Measurements from ENCODE around the gene VPS51. TPM values are rescaled to one million over a fixed set of nuclear protein-coding genes. Genes with fewer than 3 reads are reported as not detected.
"Not testable (repeated sequence)": the region's sequence is repeated elsewhere in the genome, so short reads cannot be mapped to it uniquely, and the experiment has no call there.

Gene VPS51
- total RNA-seq, 1 donor from 2014 or later: 94.3 TPM

DNA sequence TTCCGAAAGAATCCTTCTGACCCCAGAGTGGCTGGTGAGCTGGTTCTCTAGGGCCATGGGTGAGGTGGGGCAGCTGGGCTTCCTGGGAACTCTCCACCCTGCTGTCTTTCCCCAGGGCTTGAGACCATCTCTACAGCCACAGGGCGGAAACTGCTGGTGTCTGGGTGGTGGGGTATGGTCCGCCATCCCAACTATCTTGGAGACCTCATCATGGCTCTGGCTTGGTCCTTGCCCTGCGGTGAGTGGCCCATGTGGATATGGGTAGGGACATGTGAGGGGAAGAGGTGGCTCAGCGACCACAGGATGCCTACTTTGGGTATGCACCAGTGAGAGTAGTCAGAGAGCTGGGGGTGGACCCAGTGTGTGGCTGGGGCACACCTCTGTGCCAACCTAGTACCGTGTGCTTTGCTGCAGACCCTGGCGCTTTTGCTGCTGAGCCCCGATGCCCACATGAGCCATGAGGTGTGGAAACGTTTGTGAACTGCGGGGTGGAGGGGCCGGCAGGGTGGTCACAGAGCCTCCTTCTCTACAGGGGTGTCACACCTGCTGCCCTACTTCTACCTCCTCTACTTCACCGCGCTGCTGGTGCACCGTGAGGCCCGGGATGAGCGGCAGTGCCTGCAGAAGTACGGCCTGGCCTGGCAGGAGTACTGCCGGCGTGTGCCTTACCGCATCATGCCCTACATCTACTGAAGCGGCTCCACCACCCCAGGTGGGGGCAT, 19.5 kb downstream of the VPS51 start:
- Mint-ChIP-seq H3K4me3 (peak overlapping the region; percentile 99), H3K4me1 (peaks cover 47% of the 10 kb centered on the region), H3K36me3 (ENCODE audit: low read depth) (peaks cover 6% of the 10 kb centered on the region), H3K27me3 (ENCODE audit: low read depth) (peaks cover 14% of the 10 kb centered on the region), H3K27ac (ENCODE audit: unreplicated experiment) (no peak overlapping the region), H3K9me3 (no peaks in the 10 kb centered on the region)
- DNase-seq (ENCODE audit: low read depth, low spot score): no peak
- TF ChIP-seq CTCF (conservative IDR thresholded peaks at IDR 0.05): no peak

DNA sequence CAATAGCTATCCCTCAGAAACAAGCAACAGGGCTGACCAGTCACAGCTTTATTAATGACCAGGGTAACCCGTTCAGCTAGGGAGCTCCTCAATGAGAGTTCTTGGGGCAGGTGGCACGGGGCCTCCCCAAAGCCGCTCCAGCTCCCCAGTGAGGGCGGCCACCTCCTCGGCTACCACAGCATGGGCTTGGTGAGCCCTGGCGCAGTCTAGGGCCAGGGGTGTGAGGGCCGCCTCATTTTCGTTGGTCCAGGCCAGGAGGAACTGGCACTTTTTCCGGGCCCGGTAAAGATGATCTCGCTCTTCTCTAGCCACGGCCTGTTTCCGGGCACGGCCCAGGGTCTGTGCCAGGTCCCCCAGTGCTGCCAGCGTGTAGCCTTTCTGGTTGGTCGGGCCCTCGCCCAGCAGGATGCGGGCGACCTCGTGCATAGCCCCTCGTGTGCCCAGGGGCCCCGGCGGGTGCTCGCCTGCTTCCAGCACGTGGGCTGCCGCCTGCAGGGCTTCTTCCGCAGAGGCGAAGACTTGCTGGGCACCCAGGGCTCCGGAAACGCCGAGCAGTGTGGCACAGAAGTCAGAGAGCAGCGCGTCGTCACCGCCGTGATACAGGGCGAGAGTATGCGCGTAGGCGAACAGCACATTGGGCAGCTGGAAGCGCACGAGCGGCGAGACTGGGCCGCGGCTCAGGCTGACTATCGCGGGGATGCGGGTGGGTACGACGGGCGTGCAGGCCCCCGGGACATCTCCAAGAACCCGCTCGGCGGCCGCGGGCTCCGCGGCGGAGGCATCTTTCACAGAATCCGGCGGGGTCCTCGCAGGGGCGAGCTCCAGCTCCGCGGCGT, 20.6 kb downstream of the VPS51 start:
- peaks cover 14% of the 10 kb centered on the region for H3K27me3 Mint-ChIP-seq (ENCODE audit: low read depth)
- H3K36me3 Mint-ChIP-seq (ENCODE audit: low read depth): peaks cover 9% of the 10 kb centered on the region
- H3K9me3 Mint-ChIP-seq: no peaks in the 10 kb centered on the region
- H3K27ac Mint-ChIP-seq (ENCODE audit: unreplicated experiment): peak overlapping the region; percentile 84
- no peak for DNase-seq (ENCODE audit: low read depth, low spot score)
- peaks cover 44% of the 10 kb centered on the region for H3K4me1 Mint-ChIP-seq
- TF ChIP-seq CTCF (conservative IDR thresholded peaks at IDR 0.05): no peak
- peak overlapping the region; percentile 99 for H3K4me3 Mint-ChIP-seq

DNA sequence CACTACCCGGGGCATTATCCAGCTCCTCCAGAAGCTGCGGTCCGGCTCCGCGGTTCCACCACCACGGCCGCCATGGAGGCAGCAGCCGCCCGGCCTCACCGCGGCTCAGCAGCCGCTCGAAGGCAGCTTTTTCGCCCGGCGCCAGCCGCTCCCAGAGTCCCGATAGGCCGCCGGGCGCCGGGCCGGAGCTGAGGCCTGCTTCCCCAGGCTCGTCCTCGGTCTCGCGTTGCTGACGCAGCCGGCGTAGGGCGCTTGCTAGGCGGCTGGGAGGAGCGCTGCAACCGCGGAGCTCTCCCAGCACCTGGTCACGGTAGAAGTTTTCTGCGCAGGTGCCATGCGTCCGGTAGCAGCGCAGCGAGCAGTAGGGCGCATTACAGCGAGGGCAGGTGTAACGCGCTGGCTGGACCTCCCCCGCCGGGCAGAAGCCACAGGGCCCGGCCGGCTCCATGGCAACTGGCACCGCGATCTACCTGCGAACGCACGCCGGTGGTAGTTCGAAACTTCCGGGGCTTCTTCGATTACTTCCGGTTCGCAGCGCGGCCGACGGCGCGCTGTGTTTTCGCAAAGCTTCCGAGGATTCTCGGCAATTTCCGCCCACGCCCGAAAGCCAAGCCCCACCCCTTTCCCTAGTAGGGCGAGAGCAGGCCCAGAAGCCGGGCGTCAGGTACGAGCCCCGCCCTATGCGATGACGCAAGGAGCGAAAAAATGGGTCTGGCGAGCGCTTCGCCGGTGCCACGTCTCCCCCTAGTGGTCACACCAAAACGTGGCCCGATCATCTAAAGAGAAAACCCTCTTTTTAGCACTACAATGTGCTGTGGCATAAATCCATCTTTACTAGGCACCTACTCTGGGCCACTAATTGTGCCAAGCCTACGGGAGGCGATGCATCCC, 21.4 kb downstream of the VPS51 start, which contains the start of gene ZNHIT2:
TSS of gene ZNHIT2 (minus strand) at position 496 of the 891 bp plus-strand sequence. CDS start at position 448, 48 bp downstream.
- Mint-ChIP-seq H3K36me3 (ENCODE audit: low read depth) (peaks cover 15% of the 10 kb centered on the region), H3K27ac (ENCODE audit: unreplicated experiment) (peak within 1 kb of the TSS; percentile 95), H3K9me3 (no peaks in the 10 kb centered on the region), H3K4me1 (peaks cover 53% of the 10 kb centered on the region), H3K4me3 (peak within 1 kb of the TSS; percentile 100), H3K27me3 (ENCODE audit: low read depth) (peaks cover 10% of the 10 kb centered on the region)
- TF ChIP-seq CTCF (conservative IDR thresholded peaks at IDR 0.05): peak; percentile 94
- DNase-seq (ENCODE audit: low read depth, low spot score): peak; percentile 99

GRCh38 chr11:65118097-65118837, 22.3 kb downstream of the VPS51 start:
- peak overlapping the region; percentile 73 for H3K27ac Mint-ChIP-seq (ENCODE audit: unreplicated experiment)
- H3K36me3 Mint-ChIP-seq (ENCODE audit: low read depth): peaks cover 15% of the 10 kb centered on the region
- DNase-seq (ENCODE audit: low read depth, low spot score): no peak
- peak; percentile 52 for TF ChIP-seq CTCF (conservative IDR thresholded peaks at IDR 0.05)
- peaks cover 54% of the 10 kb centered on the region for H3K4me1 Mint-ChIP-seq
- peak overlapping the region; percentile 100 for H3K4me3 Mint-ChIP-seq
- H3K27me3 Mint-ChIP-seq (ENCODE audit: low read depth): peaks cover 10% of the 10 kb centered on the region
- H3K9me3 Mint-ChIP-seq: no peaks in the 10 kb centered on the region

GRCh38 chr11:65118891-65119669, 23.1 kb downstream of the VPS51 start:
- H3K36me3 Mint-ChIP-seq (ENCODE audit: low read depth): peaks cover 15% of the 10 kb centered on the region

More at GRCh38 chr11:65118891-65119669, 23.1 kb downstream of the VPS51 start:
- not testable (repeated sequence) for DNase-seq (ENCODE audit: low read depth, low spot score); H3K27me3 Mint-ChIP-seq (ENCODE audit: low read depth); H3K27ac Mint-ChIP-seq (ENCODE audit: unreplicated experiment); H3K9me3 Mint-ChIP-seq
- Mint-ChIP-seq H3K4me1 (peaks cover 48% of the 10 kb centered on the region), H3K4me3 (peak overlapping the region; percentile 100)

Data from neural crest cell (in vitro differentiated cells).